HepG2 (cell line): ENCODE data around the gene METTL1. TPM values are rescaled to one million over a fixed set of nuclear protein-coding genes. Genes with fewer than 3 reads are reported as not detected.

ENCODE experiments used
- ATF7-NPFF ChIP-seq: sonication (generic); formaldehyde crosslinking; IDR thresholded peaks from 2 replicates; pipeline ENCODE4 v1.8.1; 2023; ENCODE audit warnings: mild to moderate bottlenecking, low read depth, missing genetic modification reagents, moderate library complexity
- CBX2 ChIP-seq, 2 experiments: fragments of 200-600 bp in 1 of 2; sonication (generic); formaldehyde crosslinking in 1 of 2; IDR thresholded peaks; 2 replicates each; pipeline versions ENCODE4 v1.7.0 to v1.8.1; 2018 to 2022; ENCODE audit warnings: low read depth in 2 of 2, low read length in 1 of 2, mild to moderate bottlenecking in 1 of 2, missing genetic modification reagents in 1 of 2
- CCDC6 ChIP-seq: sonication (generic); formaldehyde crosslinking; IDR thresholded peaks from 2 replicates; pipeline ENCODE4 v1.8.1; 2022; ENCODE audit warnings: mild to moderate bottlenecking, missing genetic modification reagents, moderate library complexity
- CREB1 ChIP-seq, 2 experiments: fragments of 450-650 bp in 1 of 2; IDR thresholded peaks; 2 replicates each; pipeline ENCODE4 v1.6.1; 2016 to 2017; ENCODE audit warnings: control low read depth in 1 of 2, mild to moderate bottlenecking in 1 of 2, missing compliant biosample characterization in 1 of 2, missing genetic modification characterization in 1 of 2
- FOXM1 ChIP-seq: sonication (generic); formaldehyde crosslinking; IDR thresholded peaks from 2 replicates; pipeline ENCODE4 v1.5.0; 2020; ENCODE audit warnings: missing genetic modification reagents
- KDM2A ChIP-seq: sonication (generic); formaldehyde crosslinking; IDR thresholded peaks from 2 replicates; pipeline ENCODE4 v1.4.0; 2020; ENCODE audit warnings: low read depth, missing genetic modification reagents, borderline replicate concordance
- MAFK ChIP-seq, 2 experiments: IDR thresholded peaks in 1 of 2; conservative IDR thresholded peaks in 1 of 2; 2 replicates each; pipeline ENCODE4 v1.6.1; 2011; ENCODE audit warnings: improper control_type of control experiment in 2 of 2, low read length in 2 of 2
- RCOR2 ChIP-seq: IDR thresholded peaks from 2 replicates; pipeline ENCODE4 v1.6.1; 2016; ENCODE audit warnings: missing biosample characterization, missing genetic modification reagents
- RNF2 ChIP-seq: fragments of 450-650 bp; conservative IDR thresholded peaks from 2 replicates; pipeline ENCODE4 v1.6.1; 2016; ENCODE audit warnings: low read depth
- SMAD3 ChIP-seq: sonication (generic); formaldehyde crosslinking; IDR thresholded peaks from 2 replicates; pipeline ENCODE4 v1.4.0; 2020; ENCODE audit warnings: missing genetic modification reagents
- ZBTB21 ChIP-seq: sonication (generic); formaldehyde crosslinking; IDR thresholded peaks from 2 replicates; pipeline ENCODE4 v1.4.0; 2020; ENCODE audit warnings: missing genetic modification reagents
- ZBTB7B ChIP-seq: sonication (generic); formaldehyde crosslinking; IDR thresholded peaks from 2 replicates; pipeline ENCODE4 v1.4.0; 2020; ENCODE audit warnings: missing genetic modification reagents
- ZFP1 ChIP-seq: IDR thresholded peaks from 2 replicates; pipeline ENCODE4 v1.6.1; 2016
- ZKSCAN8 ChIP-seq: IDR thresholded peaks from 2 replicates; pipeline ENCODE4 v1.6.1; 2016; ENCODE audit warnings: borderline replicate concordance, missing genetic modification reagents, missing compliant biosample characterization
- ZNF20 ChIP-seq: sonication (generic); formaldehyde crosslinking; IDR thresholded peaks from 2 replicates; pipeline ENCODE4 v1.4.0; 2020; ENCODE audit warnings: mild to moderate bottlenecking, moderate library complexity, missing genetic modification reagents
- ZNF674 ChIP-seq: sonication (generic); formaldehyde crosslinking; IDR thresholded peaks from 2 replicates; pipeline ENCODE4 v1.5.0; 2020; ENCODE audit warnings: low read depth, mild to moderate bottlenecking, missing genetic modification reagents
- ZNF724P ChIP-seq: sonication (generic); formaldehyde crosslinking; IDR thresholded peaks from 2 replicates; pipeline ENCODE4 v1.8.0; 2022; ENCODE audit warnings: missing genetic modification reagents, borderline replicate concordance
- ZZZ3 ChIP-seq: sonication (generic); formaldehyde crosslinking; IDR thresholded peaks from 2 replicates; pipeline ENCODE4 v1.4.0; 2020; ENCODE audit warnings: missing genetic modification reagents, mild to moderate bottlenecking, borderline replicate concordance
- polyA plus RNA-seq, 8 experiments: library from polyadenylated mRNA; depleted of rRNA in 3 of 8; stranded (reverse) in 7 of 8; unstranded in 1 of 8; fragments of >200 nt; fragmentation: Illumina TruSeq in 4 of 8; extraction: Trizol in 4 of 8; gene quantifications; 2 replicates each; pipeline versions ENCODE4 v1.2.1 to v1.2.3, GENCODE V29; 2011 to 2016; ENCODE audit warnings: low read depth in 4 of 8, missing spikeins in 1 of 8, mixed read lengths in 1 of 8; ENCODE audit not compliant: insufficient read depth in 1 of 8
- total RNA-seq, 5 experiments: library from RNA; depleted of rRNA; stranded (reverse); fragments of >200 nt; fragmentation: Illumina TruSeq; extraction: Trizol; gene quantifications; 2 replicates each; pipeline ENCODE4 v1.2.3, GENCODE V29; 2016; ENCODE audit warnings: low read depth in 1 of 5
- TF ChIP-seq, protein P1 (sequence below), 2 experiments: sonication (generic) in 1 of 2; formaldehyde crosslinking in 1 of 2; IDR thresholded peaks; 2 replicates each; pipeline versions ENCODE4 v1.4.0 to v1.6.1; 2018 to 2020; ENCODE audit warnings: missing genetic modification reagents in 2 of 2, borderline replicate concordance in 1 of 2, low read depth in 1 of 2, mild to moderate bottlenecking in 1 of 2, missing biosample characterization in 1 of 2
- TF ChIP-seq, protein P2 (sequence below): sonication (generic); formaldehyde crosslinking; IDR thresholded peaks from 2 replicates; pipeline ENCODE4 v1.5.0; 2020; ENCODE audit warnings: missing genetic modification reagents
- TF ChIP-seq, protein P3 (sequence below): sonication (generic); formaldehyde crosslinking; IDR thresholded peaks from 2 replicates; pipeline ENCODE4 v1.4.0; 2020; ENCODE audit warnings: missing genetic modification reagents

METTL1 gene
- total and polyA plus RNA-seq, 2 of the 13 experiments (the other 11 are each of a cell fraction or from before 2014, with no cell fraction given), result 34.7 to 36.9 TPM

- TF ChIP-seq, protein P1, sequence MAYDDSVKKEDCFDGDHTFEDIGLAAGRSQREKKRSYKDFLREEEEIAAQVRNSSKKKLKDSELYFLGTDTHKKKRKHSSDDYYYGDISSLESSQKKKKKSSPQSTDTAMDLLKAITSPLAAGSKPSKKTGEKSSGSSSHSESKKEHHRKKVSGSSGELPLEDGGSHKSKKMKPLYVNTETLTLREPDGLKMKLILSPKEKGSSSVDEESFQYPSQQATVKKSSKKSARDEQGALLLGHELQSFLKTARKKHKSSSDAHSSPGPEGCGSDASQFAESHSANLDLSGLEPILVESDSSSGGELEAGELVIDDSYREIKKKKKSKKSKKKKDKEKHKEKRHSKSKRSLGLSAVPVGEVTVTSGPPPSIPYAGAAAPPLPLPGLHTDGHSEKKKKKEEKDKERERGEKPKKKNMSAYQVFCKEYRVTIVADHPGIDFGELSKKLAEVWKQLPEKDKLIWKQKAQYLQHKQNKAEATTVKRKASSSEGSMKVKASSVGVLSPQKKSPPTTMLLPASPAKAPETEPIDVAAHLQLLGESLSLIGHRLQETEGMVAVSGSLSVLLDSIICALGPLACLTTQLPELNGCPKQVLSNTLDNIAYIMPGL (CRISPR knock-in tag; IDR thresholded peaks at IDR 0.05; ENCODE audit: borderline replicate concordance in 1 of 2, low read depth in 1 of 2), result peak in 1 of 2 experiments; percentile 10; a peak in 1 of 4 replicates
- TF ChIP-seq, protein P2, sequence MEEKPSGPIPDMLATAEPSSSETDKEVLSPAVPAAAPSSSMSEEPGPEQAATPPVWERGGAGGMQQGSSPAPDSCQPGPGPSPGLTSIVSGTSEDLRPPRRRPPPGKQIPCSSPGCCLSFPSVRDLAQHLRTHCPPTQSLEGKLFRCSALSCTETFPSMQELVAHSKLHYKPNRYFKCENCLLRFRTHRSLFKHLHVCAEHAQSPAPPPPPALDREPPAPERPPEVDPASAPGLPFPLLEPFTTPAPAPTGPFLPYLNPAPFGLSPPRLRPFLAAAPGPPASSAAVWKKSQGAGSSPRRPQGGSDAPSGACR (CRISPR knock-in tag), result no peak
- TF ChIP-seq ATF7-NPFF (CRISPR knock-in tag) (no peak), ZNF724P (no peak), CBX2 (IDR thresholded peaks at IDR 0.05; ENCODE audit: low read depth, low read length) (no peak), CBX2 (CRISPR knock-in tag; IDR thresholded peaks at IDR 0.05; ENCODE audit: low read depth) (no peak), ZNF20 (CRISPR knock-in tag) (no peak), KDM2A (CRISPR knock-in tag) (no peak; the same call in 1 of the 2 replicates), ZKSCAN8 (no peak), RNF2 (no peak), MAFK (conservative IDR thresholded peaks at IDR 0.05 in 1 of 2, IDR thresholded peaks at IDR 0.05 in 1 of 2; ENCODE audit: low read length in 2 of 2) (0 out of 4 replicates have a peak, but pooled peaks of 1 of the 2 experiments have one; percentile 7), ZBTB7B (CRISPR knock-in tag) (no peak), ZBTB21 (peak; percentile 100), RCOR2 (peak; percentile 12; the same call in 1 of the 2 replicates), ZZZ3 (CRISPR knock-in tag) (0 out of 2 replicates have a peak, but pooled peaks have one; percentile 3), CREB1 (IDR thresholded peaks at IDR 0.05) (peak; percentile 95), CREB1 (CRISPR knock-in tag; IDR thresholded peaks at IDR 0.05) (peak; percentile 97; the same call in 1 of the 2 replicates), SMAD3 (CRISPR knock-in tag) (peak; percentile 16; the same call in 1 of the 2 replicates), CCDC6 (CRISPR knock-in tag) (no peak), ZFP1 (peak; percentile 62; the same call in 1 of the 2 replicates), ZNF674 (0 out of 2 replicates have a peak, but pooled peaks have one; percentile 13), FOXM1 (CRISPR knock-in tag) (no peak)
- TF ChIP-seq, protein P3, sequence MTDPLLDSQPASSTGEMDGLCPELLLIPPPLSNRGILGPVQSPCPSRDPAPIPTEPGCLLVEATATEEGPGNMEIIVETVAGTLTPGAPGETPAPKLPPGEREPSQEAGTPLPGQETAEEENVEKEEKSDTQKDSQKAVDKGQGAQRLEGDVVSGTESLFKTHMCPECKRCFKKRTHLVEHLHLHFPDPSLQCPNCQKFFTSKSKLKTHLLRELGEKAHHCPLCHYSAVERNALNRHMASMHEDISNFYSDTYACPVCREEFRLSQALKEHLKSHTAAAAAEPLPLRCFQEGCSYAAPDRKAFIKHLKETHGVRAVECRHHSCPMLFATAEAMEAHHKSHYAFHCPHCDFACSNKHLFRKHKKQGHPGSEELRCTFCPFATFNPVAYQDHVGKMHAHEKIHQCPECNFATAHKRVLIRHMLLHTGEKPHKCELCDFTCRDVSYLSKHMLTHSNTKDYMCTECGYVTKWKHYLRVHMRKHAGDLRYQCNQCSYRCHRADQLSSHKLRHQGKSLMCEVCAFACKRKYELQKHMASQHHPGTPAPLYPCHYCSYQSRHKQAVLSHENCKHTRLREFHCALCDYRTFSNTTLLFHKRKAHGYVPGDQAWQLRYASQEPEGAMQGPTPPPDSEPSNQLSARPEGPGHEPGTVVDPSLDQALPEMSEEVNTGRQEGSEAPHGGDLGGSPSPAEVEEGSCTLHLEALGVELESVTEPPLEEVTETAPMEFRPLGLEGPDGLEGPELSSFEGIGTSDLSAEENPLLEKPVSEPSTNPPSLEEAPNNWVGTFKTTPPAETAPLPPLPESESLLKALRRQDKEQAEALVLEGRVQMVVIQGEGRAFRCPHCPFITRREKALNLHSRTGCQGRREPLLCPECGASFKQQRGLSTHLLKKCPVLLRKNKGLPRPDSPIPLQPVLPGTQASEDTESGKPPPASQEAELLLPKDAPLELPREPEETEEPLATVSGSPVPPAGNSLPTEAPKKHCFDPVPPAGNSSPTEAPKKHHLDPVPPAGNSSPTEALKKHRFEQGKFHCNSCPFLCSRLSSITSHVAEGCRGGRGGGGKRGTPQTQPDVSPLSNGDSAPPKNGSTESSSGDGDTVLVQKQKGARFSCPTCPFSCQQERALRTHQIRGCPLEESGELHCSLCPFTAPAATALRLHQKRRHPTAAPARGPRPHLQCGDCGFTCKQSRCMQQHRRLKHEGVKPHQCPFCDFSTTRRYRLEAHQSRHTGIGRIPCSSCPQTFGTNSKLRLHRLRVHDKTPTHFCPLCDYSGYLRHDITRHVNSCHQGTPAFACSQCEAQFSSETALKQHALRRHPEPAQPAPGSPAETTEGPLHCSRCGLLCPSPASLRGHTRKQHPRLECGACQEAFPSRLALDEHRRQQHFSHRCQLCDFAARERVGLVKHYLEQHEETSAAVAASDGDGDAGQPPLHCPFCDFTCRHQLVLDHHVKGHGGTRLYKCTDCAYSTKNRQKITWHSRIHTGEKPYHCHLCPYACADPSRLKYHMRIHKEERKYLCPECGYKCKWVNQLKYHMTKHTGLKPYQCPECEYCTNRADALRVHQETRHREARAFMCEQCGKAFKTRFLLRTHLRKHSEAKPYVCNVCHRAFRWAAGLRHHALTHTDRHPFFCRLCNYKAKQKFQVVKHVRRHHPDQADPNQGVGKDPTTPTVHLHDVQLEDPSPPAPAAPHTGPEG, result 0 out of 2 replicates have a peak, but pooled peaks have one; percentile 32
These were observed 27.6 kb downstream of the METTL1 start (continued) for GRCh38 chr12:57744194-57744776.
